Measurements from ENCODE around the gene ZNF526.

The ZNF526 gene

DNA sequence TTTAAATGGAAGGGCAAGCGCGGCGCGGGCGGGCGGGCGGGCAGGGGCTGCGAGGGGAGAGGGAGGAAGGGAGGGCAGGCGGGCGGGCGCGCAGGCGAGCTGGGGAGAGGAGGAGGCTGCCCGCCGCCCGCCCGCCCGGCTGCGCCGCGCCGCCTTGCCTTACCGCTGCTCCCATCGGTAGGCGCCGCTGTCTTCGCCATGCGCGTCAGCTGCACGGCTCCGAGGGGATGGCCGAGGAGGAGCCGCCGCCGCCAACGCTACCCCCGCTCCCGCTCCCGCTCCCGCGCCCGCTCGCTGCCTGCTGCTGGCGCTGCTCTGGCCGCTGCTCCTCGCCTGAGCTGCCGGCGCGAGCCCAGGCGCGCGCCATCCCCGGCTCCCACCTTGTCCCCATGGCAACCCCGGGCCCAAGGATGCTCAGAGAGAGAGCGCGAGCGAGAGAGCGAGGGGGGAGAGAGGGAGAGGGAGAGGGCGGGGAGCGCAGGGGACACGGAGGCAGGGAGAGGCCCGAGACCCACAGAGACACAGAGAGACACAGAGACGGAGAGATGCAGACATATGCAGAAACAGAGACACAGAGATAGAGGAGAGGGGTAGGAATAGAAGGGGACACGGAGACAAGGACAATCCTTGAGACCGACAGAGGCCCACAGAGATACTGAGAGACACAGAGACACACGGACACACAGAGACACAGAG is 43.0 kb upstream of the ZNF526 start (continued):
- TF ChIP-seq, protein P1, sequence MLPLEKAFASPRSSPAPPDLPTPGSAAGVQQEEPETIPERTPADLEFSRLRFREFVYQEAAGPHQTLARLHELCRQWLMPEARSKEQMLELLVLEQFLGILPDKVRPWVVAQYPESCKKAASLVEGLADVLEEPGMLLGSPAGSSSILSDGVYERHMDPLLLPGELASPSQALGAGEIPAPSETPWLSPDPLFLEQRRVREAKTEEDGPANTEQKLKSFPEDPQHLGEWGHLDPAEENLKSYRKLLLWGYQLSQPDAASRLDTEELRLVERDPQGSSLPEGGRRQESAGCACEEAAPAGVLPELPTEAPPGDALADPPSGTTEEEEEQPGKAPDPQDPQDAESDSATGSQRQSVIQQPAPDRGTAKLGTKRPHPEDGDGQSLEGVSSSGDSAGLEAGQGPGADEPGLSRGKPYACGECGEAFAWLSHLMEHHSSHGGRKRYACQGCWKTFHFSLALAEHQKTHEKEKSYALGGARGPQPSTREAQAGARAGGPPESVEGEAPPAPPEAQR (tag by site-specific recombination; IDR thresholded peaks at IDR 0.05) = no peak
- TF ChIP-seq ZNF600 (tag by site-specific recombination; IDR thresholded peaks at IDR 0.05) = peak; percentile 72
- TF ChIP-seq, protein P2, sequence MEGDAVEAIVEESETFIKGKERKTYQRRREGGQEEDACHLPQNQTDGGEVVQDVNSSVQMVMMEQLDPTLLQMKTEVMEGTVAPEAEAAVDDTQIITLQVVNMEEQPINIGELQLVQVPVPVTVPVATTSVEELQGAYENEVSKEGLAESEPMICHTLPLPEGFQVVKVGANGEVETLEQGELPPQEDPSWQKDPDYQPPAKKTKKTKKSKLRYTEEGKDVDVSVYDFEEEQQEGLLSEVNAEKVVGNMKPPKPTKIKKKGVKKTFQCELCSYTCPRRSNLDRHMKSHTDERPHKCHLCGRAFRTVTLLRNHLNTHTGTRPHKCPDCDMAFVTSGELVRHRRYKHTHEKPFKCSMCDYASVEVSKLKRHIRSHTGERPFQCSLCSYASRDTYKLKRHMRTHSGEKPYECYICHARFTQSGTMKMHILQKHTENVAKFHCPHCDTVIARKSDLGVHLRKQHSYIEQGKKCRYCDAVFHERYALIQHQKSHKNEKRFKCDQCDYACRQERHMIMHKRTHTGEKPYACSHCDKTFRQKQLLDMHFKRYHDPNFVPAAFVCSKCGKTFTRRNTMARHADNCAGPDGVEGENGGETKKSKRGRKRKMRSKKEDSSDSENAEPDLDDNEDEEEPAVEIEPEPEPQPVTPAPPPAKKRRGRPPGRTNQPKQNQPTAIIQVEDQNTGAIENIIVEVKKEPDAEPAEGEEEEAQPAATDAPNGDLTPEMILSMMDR (tag by site-specific recombination; IDR thresholded peaks at IDR 0.05) = 0 out of 2 replicates have a peak, but pooled peaks have one; percentile 45
- no peak for TF ChIP-seq ZNF843 (tag by site-specific recombination; IDR thresholded peaks at IDR 0.05)
- no peak; the same call in 1 of the 2 replicates for TF ChIP-seq ZNF239 (tag by site-specific recombination; IDR thresholded peaks at IDR 0.05)
- peak; percentile 84 for TF ChIP-seq ZFHX2 (tag by site-specific recombination; conservative IDR thresholded peaks at IDR 0.05)
- TF ChIP-seq KLF9 (tag by site-specific recombination; IDR thresholded peaks at IDR 0.05; ENCODE audit: low read depth) = no peak
- TF ChIP-seq ZNF76 (tag by site-specific recombination; IDR thresholded peaks at IDR 0.05; ENCODE audit: borderline replicate concordance, low read depth) = no peak; the same call in 1 of the 2 replicates
- TF ChIP-seq ZNF768 (tag by site-specific recombination; IDR thresholded peaks at IDR 0.05) = peak; percentile 69; the same call in 1 of the 2 replicates
- peak; percentile 87 for TF ChIP-seq PRDM1 (tag by site-specific recombination; IDR thresholded peaks at IDR 0.05)
- TF ChIP-seq ZNF521 (tag by site-specific recombination; IDR thresholded peaks at IDR 0.05) = no peak; the same call in 1 of the 2 replicates
- TF ChIP-seq ZBTB20 (tag by site-specific recombination; IDR thresholded peaks at IDR 0.05) = peak; percentile 36
- no peak for TF ChIP-seq ZNF112 (tag by site-specific recombination; IDR thresholded peaks at IDR 0.05)
- TF ChIP-seq ZNF157 (tag by site-specific recombination; IDR thresholded peaks at IDR 0.05) = peak; percentile 9; the same call in 1 of the 2 replicates
- 0 out of 2 replicates have a peak, but pooled peaks have one; percentile 44 for TF ChIP-seq ZNF248 (tag by site-specific recombination; IDR thresholded peaks at IDR 0.05)
- TF ChIP-seq ZNF571 (tag by site-specific recombination; IDR thresholded peaks at IDR 0.05) = no peak
- TF ChIP-seq ZNF747 (tag by site-specific recombination; IDR thresholded peaks at IDR 0.05) = no peak
- TF ChIP-seq RBAK (tag by site-specific recombination; IDR thresholded peaks at IDR 0.05) = no peak
- no peak for TF ChIP-seq ZNF404 (tag by site-specific recombination; IDR thresholded peaks at IDR 0.05)
- no peak for TF ChIP-seq ZNF341 (tag by site-specific recombination; IDR thresholded peaks at IDR 0.05; ENCODE audit: low read depth)
- 0 out of 2 replicates have a peak, but pooled peaks have one; percentile 53 for TF ChIP-seq ZNF10 (tag by site-specific recombination; IDR thresholded peaks at IDR 0.05)
- TF ChIP-seq, protein P3, sequence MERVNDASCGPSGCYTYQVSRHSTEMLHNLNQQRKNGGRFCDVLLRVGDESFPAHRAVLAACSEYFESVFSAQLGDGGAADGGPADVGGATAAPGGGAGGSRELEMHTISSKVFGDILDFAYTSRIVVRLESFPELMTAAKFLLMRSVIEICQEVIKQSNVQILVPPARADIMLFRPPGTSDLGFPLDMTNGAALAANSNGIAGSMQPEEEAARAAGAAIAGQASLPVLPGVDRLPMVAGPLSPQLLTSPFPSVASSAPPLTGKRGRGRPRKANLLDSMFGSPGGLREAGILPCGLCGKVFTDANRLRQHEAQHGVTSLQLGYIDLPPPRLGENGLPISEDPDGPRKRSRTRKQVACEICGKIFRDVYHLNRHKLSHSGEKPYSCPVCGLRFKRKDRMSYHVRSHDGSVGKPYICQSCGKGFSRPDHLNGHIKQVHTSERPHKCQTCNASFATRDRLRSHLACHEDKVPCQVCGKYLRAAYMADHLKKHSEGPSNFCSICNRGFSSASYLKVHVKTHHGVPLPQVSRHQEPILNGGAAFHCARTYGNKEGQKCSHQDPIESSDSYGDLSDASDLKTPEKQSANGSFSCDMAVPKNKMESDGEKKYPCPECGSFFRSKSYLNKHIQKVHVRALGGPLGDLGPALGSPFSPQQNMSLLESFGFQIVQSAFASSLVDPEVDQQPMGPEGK (tag by site-specific recombination; IDR thresholded peaks at IDR 0.05) = peak; percentile 71
- peak; percentile 70 for TF ChIP-seq ZNF335 (tag by site-specific recombination; conservative IDR thresholded peaks at IDR 0.05)
- TF ChIP-seq ZNF169 (tag by site-specific recombination; IDR thresholded peaks at IDR 0.05) = peak; percentile 81; the same call in 1 of the 2 replicates
- TF ChIP-seq, protein P4, sequence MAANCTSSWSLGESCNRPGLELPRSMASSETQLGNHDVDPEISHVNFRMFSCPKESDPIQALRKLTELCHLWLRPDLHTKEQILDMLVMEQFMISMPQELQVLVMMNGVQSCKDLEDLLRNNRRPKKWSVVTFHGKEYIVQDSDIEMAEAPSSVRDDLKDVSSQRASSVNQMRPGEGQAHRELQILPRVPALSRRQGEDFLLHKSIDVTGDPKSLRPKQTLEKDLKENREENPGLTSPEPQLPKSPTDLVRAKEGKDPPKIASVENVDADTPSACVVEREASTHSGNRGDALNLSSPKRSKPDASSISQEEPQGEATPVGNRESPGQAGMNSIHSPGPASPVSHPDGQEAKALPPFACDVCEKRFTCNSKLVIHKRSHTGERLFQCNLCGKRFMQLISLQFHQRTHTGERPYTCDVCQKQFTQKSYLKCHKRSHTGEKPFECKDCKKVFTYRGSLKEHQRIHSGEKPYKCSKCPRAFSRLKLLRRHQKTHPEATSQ (tag by site-specific recombination; IDR thresholded peaks at IDR 0.05) = no peak; the same call in 1 of the 2 replicates
- no peak for TF ChIP-seq GLI2 (tag by site-specific recombination; IDR thresholded peaks at IDR 0.05; ENCODE audit: borderline replicate concordance, low read depth)
- TF ChIP-seq IKZF3 (tag by site-specific recombination; IDR thresholded peaks at IDR 0.05) = peak; percentile 93
- TF ChIP-seq, protein P5, sequence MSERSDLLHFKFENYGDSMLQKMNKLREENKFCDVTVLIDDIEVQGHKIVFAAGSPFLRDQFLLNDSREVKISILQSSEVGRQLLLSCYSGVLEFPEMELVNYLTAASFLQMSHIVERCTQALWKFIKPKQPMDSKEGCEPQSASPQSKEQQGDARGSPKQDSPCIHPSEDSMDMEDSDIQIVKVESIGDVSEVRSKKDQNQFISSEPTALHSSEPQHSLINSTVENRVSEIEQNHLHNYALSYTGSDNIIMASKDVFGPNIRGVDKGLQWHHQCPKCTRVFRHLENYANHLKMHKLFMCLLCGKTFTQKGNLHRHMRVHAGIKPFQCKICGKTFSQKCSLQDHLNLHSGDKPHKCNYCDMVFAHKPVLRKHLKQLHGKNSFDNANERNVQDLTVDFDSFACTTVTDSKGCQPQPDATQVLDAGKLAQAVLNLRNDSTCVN (tag by site-specific recombination; optimal IDR thresholded peaks at IDR 0.05) = peak; percentile 87
- TF ChIP-seq KLF16 (tag by site-specific recombination; IDR thresholded peaks at IDR 0.05) = no peak
- peak; percentile 55 for TF ChIP-seq ZBTB48 (tag by site-specific recombination; IDR thresholded peaks at IDR 0.05)
- no peak for TF ChIP-seq ZNF138 (tag by site-specific recombination; IDR thresholded peaks at IDR 0.05; ENCODE audit: borderline replicate concordance)

All from HEK293 (cell line).